ENCODE data around the gene COQ10A. TPM values are rescaled to one million over a fixed set of nuclear protein-coding genes. Genes with fewer than 3 reads are reported as not detected.

Gene COQ10A
- total and polyA plus RNA-seq, 2 of the 8 experiments (the other 6 are each of a cell fraction or from before 2014, with no cell fraction given), result 21.8 to 42.9 TPM

DNA sequence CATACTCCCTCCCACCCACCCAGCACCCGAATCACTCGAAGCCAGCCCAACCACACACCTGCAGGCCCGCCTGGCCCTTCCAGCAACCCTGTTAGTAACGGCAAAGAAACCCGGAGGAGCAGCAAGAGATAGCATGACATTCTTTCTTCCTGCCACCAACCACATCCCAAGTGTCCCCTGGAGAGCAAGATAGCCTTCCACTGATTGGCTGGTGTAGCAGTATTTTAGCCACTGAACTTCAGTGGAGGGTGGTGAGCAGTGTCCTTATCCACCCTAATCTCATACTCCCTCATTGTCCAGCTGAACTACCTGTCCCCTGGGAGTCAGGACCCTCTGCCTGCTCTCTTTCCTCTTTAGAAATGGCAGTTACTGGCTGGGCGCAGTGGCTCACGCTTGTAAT is 37.7 kb upstream of the COQ10A start:
- Histone ChIP-seq H3K36me3 (ENCODE audit: control insufficient read depth in 2 of 4, insufficient read depth in 4 of 4, low read length in 3 of 4) (peaks cover 0 to 4% (median 1%) of the 10 kb centered on the region in 4 experiments; a peak in 1 of 8 replicates), H2BK20ac (ENCODE audit: low read length) (no peak overlapping the region), H2BK5ac (ENCODE audit: low read depth, low read length) (no peak overlapping the region), H3K56ac (replicated peaks; ENCODE audit: insufficient read length, low read depth, low read length) (no peak overlapping the region), H3K4me2 (ENCODE audit: insufficient read depth in 1 of 2, low read depth in 2 of 2, low read length in 2 of 2) (no peak overlapping the region), H3K23me2 (ENCODE audit: low read depth, low read length) (peaks cover 7% of the 10 kb centered on the region), H3K23ac (ENCODE audit: insufficient read length) (no peak overlapping the region), H3K9me3 (ENCODE audit: insufficient read depth in 2 of 2, low read depth in 1 of 2, low read length in 1 of 2) (no peaks in the 10 kb centered on the region), H2BK15ac (ENCODE audit: low read length) (no peak overlapping the region), H3K9ac (replicated peaks in 1 of 4; ENCODE audit: extremely low read depth in 1 of 4, low read depth in 3 of 4, low read length in 3 of 4) (no peak overlapping the region), H4K8ac (ENCODE audit: extremely low read depth, insufficient read depth, low read length) (no peak overlapping the region), H4K5ac (ENCODE audit: insufficient read length, low read depth, low read length) (no peak overlapping the region), H2AK5ac (ENCODE audit: low read depth, low read length) (no peak overlapping the region), H3K79me1 (ENCODE audit: low read depth, low read length) (peaks cover 2% of the 10 kb centered on the region), H3K4me3 (ENCODE audit: extremely low read depth in 1 of 4, insufficient read depth in 2 of 4, low read depth in 3 of 4, low read length in 4 of 4) (no peak overlapping the region), H2BK120ac (replicated peaks; ENCODE audit: low read depth, low read length) (no peak overlapping the region), H3K4ac (replicated peaks; ENCODE audit: insufficient read length, low read depth, low read length) (no peak overlapping the region), H4K20me1 (replicated peaks in 1 of 2; ENCODE audit: control insufficient read depth in 1 of 2, insufficient read depth in 2 of 2, low read length in 2 of 2) (no peaks in the 10 kb centered on the region), H3K18ac (ENCODE audit: extremely low read depth, low read length) (no peak overlapping the region), H3K27me3 (replicated peaks in 1 of 4; ENCODE audit: control insufficient read depth in 3 of 4, extremely low read depth in 1 of 4, insufficient read depth in 3 of 4, low read length in 3 of 4) (no peaks in the 10 kb centered on the region), H4K91ac (replicated peaks; ENCODE audit: insufficient read length, low read length) (no peak overlapping the region), H2BK12ac (ENCODE audit: low read depth, low read length) (no peak overlapping the region), H3K4me1 (replicated peaks in 1 of 4; ENCODE audit: control insufficient read depth in 3 of 4, insufficient read depth in 4 of 4, low read length in 3 of 4) (peaks cover 0 to 9% (median 1%) of the 10 kb centered on the region in 4 experiments; a peak in 4 of 7 replicates), H3K27ac (ENCODE audit: low read depth, low read length) (no peak overlapping the region), H3K14ac (ENCODE audit: insufficient read length) (no peak overlapping the region), H2AFZ (ENCODE audit: low read length) (no peak overlapping the region), H3K79me2 (ENCODE audit: control insufficient read depth in 1 of 2, insufficient read depth in 2 of 2, low read length in 2 of 2) (no peaks in the 10 kb centered on the region)
- TF ChIP-seq SIN3A (conservative IDR thresholded peaks at IDR 0.05 in 1 of 2, IDR thresholded peaks at IDR 0.05 in 1 of 2; ENCODE audit: low read depth in 1 of 2, low read length in 2 of 2) (no peak), SIRT6 (IDR thresholded peaks at IDR 0.05; ENCODE audit: low read length) (no peak)
- ChIA-PET POLR2A (ENCODE audit: partially characterized antibody) (interaction anchor here (1.3 to 1.5 kb wide), 3 partner anchors 9 to 70 kb away, joined by 3 to 4 read pairs (median 4); no protein-coding TSS in a partner anchor), CTCF (ENCODE audit: partially characterized antibody) (interaction anchor here (0.6 to 10.5 kb wide), 3 partner anchors 22 to 134 kb away, joined by 3 to 72 read pairs (median 11); partner anchors contain the start of gene ANKRD52)
- no peak for DNase-seq (ENCODE audit: low read depth in 1 of 2, low spot score in 2 of 2)
- no peak for FAIRE-seq
- WGBS, 2 experiments (ENCODE audit: extremely low coverage in 1 of 2, insufficient coverage in 1 of 2, insufficient read length in 1 of 2, insufficient replicate concordance in 2 of 2, low coverage in 1 of 2, low lambda C conversion rate in 2 of 2, missing lambda C conversion rate in 1 of 2), result 87% methylated on average over 5 of the region's 7 CpGs; no CpG with 5 or more reads in 1 of the 2 experiments
